ENCODE results near the gene FCHO1.

Gene FCHO1

GRCh38 chr19:17805427-17805826 is 54.1 kb downstream of the FCHO1 start:
- no peak for DNase-seq (ENCODE audit: low read depth)
- TF ChIP-seq CTCF (conservative IDR thresholded peaks at IDR 0.05; ENCODE audit: low read length) = no peak
- no peak overlapping the region for H3K4me3 ChIP-seq (ENCODE audit: low read length)

- no peak for DNase-seq (ENCODE audit: low read depth)
- no peak overlapping the region for H3K4me3 ChIP-seq (ENCODE audit: low read length)
- no peak for TF ChIP-seq CTCF (conservative IDR thresholded peaks at IDR 0.05; ENCODE audit: low read length)
These were observed 55.7 kb downstream of the FCHO1 start for GRCh38 chr19:17806945-17807344.

GRCh38 chr19:17807731-17808316 is 56.5 kb downstream of the FCHO1 start:
- TF ChIP-seq CTCF (conservative IDR thresholded peaks at IDR 0.05; ENCODE audit: low read length) = no peak
- no peak overlapping the region for H3K4me3 ChIP-seq (ENCODE audit: low read length)
- DNase-seq (ENCODE audit: low read depth) = no peak

GRCh38 chr19:17811103-17811502 is 59.8 kb downstream of the FCHO1 start:
- no peak overlapping the region for H3K4me3 ChIP-seq (ENCODE audit: low read length)
- TF ChIP-seq CTCF (conservative IDR thresholded peaks at IDR 0.05; ENCODE audit: low read length) = no peak
- DNase-seq (ENCODE audit: low read depth) = no peak

- no peak overlapping the region for H3K4me3 ChIP-seq (ENCODE audit: low read length)
- DNase-seq (ENCODE audit: low read depth) = no peak
- TF ChIP-seq CTCF (conservative IDR thresholded peaks at IDR 0.05; ENCODE audit: low read length) = no peak
These were observed 60.4 kb downstream of the FCHO1 start for GRCh38 chr19:17811681-17812080.

- H3K4me3 ChIP-seq (ENCODE audit: low read length) = no peak overlapping the region
- no peak for TF ChIP-seq CTCF (conservative IDR thresholded peaks at IDR 0.05; ENCODE audit: low read length)
These were observed 60.8 kb downstream of the FCHO1 start for GRCh38 chr19:17812099-17812498.

GRCh38 chr19:17817668-17818363 is 66.5 kb downstream of the FCHO1 start:
- no peak for DNase-seq (ENCODE audit: low read depth)
- H3K4me3 ChIP-seq (ENCODE audit: low read length) = no peak overlapping the region
- TF ChIP-seq CTCF (conservative IDR thresholded peaks at IDR 0.05; ENCODE audit: low read length) = no peak

More at GRCh38 chr19:17812099-17812498, 60.8 kb downstream of the FCHO1 start:
- DNase-seq (ENCODE audit: low read depth) = no peak

All from AG10803 (cell line).